ENCODE results near the gene IRAG1.

The IRAG1 gene, protein sequence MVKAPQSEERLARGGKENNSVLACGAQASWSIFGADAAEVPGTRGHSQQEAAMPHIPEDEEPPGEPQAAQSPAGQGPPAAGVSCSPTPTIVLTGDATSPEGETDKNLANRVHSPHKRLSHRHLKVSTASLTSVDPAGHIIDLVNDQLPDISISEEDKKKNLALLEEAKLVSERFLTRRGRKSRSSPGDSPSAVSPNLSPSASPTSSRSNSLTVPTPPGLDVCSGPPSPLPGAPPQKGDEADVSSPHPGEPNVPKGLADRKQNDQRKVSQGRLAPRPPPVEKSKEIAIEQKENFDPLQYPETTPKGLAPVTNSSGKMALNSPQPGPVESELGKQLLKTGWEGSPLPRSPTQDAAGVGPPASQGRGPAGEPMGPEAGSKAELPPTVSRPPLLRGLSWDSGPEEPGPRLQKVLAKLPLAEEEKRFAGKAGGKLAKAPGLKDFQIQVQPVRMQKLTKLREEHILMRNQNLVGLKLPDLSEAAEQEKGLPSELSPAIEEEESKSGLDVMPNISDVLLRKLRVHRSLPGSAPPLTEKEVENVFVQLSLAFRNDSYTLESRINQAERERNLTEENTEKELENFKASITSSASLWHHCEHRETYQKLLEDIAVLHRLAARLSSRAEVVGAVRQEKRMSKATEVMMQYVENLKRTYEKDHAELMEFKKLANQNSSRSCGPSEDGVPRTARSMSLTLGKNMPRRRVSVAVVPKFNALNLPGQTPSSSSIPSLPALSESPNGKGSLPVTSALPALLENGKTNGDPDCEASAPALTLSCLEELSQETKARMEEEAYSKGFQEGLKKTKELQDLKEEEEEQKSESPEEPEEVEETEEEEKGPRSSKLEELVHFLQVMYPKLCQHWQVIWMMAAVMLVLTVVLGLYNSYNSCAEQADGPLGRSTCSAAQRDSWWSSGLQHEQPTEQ

DNA sequence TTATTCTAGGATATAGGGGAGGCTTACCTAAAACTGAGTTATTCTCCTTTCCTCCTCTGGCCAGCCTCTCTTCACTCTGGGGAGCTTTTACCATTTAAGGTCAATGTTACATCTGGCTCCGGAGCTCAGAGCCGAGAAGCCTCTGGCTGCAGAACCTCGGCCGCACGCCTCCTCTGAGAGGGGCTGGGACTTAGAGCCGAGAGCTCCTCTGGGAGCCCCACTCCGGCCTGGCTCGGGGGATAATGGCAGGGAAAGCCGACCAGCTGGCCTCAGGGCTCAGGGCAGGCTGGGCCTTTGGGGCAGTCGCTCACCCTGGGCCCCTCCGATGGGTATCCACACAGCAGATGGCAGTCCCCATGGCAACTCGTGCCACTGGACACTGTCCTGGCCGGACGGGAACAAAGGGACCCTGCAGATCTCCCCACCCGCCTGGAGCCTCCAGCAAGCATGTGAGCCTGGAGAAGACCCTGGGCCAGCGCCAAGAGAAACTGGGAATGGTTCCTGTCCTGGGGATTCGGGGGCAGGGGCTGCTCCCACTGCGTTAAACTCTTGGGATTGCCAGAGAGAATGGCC lies at the start of gene IRAG1:
Gene IRAG1, minus strand, starts transcription at position 247 of the 573 bp plus-strand sequence. Its CDS starts 153 bp downstream, at position 94.
- DNase-seq: no peak

DNA sequence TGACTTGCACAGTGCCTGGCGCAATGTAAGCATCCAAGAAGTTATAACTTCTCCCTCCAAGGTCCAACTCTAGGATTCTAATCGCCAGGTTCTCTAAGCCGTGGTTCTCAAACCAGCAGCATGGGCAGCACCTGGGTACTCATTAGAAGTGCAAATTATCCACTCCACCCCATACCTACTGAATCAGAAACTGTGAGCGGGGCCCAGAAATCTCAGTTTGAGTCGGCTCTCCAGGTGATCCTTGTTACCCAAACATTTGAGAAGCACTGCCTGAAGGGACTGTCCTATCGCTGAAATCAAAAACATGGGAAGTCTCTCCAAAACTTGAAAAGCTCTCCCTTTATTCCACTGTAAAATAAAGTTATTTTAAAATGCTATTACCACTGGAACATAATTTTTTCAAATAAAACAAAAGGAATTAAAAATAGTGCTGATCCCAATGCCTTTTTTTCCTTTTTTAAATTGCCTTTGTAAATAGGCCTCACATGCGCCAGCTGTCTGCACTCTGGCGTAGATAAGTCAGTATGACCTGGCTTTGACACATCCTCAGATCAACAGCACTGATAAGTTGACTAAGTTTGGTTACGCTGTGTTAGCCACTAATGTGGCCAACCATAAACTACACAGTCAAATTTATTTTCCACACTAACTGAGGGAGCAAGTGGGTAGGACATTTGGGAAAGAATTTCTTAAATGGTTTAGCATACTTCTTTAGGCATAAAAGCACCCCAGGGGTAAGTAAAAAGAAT lies 49.1 kb upstream of the IRAG1 start:
- DNase-seq: no peak

DNA sequence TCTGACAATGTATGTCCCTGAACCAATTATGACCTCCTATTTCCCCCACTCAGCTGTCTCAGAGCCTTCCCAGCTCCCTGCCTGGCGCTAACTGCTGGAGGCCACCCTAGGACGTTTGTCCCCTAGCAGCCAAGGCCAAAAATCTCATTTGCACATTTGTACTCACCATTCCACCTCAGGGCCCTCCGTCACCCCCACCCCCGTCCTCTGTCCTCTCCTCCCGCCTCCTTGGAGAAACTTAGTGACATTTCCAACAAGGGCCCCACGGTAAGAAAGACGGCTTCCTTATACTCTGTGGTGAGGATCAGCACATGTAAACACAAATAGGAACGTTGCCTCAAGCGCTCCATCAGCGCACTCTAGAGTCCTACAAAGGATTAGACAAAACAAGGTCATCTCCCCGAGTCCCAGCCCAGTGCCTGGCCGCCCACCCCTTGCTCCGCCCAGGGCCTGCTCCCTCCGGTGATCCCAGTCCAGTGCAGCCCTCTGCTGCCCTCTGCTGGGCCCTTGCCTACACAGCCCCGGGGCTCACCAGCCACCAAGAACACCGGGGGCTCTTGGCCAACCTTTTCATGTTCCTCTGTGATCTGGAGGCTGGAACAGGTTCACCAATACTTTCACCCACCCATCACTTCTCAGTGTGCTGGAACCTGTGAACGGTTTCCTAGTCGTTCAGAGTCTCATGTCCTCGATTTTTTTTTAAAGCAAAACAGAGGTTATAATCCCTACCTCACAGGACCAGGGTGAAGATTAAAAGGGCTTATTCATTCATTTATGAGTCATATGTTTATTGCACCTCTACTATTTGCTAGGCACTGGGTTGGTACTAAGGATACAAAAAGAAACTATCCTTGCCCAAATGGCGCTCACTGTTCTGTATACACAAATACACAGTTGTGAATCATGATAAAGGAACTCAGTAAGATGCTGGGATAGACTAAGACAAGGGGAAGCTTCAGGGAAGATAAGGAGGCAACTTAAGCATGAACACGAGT lies 42.2 kb upstream of the IRAG1 start:
- peak; percentile 87 for DNase-seq

DNA sequence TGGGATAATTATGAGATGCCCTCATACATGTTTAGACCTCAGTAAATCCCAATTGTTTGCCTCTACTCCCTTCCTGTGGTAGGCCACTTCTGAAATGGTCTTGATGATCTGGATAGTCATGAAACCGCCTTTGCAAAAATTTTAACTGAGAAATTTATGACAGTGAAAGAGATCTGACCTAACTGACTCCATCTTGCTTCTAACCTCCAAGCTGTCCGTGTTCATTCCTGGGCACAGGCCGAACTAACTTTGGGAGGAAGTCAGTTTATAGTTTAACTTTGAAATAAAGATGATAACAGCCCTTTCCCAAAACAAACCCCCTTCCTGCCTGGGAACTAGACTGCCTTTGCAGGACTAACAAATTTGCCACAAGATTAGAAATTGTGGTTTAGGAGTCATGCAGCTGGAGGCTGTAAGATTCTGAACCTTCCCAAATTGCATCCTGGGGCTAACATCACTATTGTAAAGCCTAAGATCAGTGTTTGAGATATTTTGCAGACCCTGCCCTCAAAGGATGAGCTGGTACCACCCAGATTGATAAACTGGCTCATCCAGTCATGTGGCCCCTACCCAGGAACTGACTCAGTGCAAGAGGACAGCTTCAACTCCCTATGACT lies 37.6 kb upstream of the IRAG1 start:
- DNase-seq: no peak

DNA sequence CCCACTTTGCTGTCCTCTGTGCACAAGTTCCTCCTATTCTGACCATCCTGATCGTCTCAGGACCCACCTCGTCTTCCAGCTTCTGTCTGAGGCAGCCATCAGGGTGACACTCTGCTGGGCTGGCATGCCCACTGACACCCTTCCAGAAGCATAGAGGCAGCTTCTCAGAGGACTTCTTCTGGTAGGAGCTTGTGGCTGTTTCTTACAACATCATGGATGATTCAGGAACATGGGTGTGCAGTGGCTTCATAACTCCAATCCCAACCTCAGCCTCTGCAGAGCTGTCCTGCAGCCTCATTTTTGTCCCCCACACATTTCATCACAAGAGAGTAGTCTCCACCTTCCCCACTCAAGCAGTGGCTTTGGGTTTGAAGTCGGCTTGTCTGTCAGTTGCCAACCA lies 36.6 kb upstream of the IRAG1 start:
- DNase-seq: no peak

DNA sequence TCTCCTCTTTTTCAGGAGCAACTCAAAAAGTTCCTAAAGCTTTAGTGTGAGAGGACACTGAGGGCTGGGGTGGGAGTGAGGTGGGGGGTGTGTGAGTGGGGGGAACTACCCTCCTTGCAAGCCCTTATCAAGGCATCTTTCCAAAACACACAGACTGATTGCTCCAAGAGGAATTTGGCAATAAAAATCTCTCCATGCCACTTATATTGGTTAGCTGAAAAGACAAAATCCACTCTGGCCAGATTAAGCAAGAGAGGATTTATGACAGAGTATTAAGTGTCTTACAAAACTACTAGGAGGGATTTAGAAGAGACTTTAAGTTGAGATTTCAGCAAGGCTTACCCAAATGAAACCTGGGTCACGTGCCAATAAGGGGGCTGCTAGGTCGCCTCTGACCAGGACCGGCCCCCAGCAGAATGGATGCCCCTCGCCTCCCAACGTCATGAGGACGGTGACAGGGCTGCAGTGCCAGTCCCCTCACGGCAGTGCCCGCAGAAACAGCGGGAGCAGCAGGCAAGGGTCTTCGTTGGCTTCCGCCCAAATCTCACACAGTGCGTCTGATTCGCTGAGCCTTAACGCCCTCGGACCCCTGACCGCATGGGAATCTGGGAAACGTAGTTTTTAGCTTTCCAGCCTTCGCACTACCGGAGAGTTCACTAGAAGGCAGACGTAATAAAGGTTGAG lies 35.4 kb upstream of the IRAG1 start:
- DNase-seq: no peak

DNA sequence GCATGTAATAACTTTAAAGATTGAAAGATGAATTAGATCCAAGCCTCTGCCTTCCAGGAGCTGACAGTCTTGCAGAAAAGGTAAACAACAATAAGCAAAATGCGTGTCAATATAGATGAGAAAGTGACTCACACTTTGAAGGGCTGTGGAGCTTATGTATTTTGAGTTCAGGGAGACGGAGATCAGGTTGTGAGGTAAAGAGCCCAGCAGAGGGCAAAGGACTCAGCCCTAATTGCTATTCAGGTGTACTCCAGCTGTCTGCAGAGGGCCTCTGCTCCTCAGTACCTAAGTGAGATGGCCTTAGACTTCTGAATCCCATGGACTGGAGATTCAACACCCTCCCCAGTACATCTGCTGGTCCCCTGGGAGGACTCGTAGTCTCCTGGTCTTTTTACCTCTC lies 34.6 kb upstream of the IRAG1 start:
- no peak for DNase-seq

DNA sequence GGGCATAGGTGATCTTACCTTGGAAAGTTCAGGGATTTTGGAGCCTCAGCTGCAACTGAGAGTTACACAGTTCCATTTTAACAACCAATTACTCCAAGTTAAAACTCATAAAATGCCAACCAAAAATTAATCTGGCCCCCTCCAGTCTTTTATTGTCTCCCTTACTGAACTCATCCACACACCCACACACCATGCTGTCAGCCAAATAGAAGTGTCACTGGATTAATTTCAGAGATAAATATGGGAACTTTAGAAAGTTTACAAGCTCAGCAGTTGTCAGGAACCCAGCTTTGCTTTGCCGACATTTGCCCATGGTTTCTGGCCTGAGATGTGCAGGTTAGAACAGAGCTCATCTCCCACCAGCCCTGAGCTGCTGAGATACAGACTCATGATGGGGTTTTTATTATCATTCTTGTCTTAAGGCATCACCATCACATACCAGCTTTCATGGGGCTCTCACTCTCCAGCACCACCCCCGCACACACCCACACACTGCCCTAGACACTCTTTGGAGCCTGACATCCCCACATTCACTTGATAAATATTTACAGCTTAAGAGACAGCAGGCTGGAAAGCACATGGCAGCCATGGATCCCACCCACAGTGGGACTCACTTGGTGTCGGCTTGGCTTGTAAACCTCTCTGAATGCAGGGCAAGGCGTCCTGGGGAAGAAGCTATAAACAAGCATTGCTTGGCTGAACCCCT lies 33.7 kb upstream of the IRAG1 start:
- DNase-seq: no peak

DNA sequence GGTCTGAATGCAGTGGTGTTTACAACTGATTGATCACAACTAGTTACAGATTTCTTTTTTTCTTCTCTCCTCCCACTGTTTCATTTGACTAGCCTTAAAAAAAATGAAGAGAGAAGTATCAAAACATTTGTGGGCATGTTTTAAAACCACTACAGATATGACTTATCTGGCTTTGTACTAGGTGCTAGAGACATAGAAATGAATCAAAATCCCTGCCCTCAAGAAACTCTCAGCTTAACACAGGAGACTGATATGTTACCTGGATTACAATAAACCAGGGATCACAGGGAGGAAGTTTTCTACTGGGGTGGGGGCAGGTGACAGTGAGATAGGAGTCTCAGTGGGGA lies 32.3 kb upstream of the IRAG1 start:
- DNase-seq: no peak

DNA sequence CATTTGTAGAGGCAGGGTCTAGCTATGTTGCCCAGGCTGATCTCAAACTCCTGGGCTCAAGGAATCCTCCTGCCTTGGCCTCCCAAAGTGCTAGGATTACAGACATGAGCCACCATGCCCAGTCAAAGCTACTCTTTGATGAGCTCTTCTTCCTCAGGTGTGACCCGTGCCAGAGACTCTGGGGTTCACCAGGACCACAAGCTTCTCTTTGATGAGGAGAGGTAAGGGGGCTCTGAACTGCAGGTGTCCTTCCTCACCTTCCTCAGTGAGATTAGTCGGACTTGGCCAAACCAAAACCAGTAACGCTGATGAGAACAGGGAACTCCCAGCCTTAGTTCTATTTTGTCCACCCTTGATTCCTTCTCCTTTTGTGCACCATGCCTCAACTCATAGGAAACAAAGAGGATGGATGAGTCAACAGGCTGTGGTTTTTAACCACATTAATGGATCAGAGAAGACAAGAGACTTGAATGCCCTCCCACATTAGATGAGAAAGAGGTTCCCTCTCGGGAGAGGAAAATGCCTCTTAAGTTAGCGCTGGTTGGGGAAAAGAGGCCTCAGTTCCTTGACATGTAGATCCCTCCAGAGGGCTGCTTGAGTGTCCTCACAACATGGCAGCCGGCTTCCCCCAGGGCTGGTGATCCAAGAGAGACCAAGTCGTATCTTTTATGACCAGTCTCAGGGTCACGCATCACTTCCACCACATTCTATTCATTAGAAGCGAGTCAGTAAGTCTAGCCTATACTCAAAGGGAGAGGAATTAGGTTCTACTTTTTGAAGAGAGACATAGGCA lies 31.8 kb upstream of the IRAG1 start:
- DNase-seq: peak; percentile 30

DNA sequence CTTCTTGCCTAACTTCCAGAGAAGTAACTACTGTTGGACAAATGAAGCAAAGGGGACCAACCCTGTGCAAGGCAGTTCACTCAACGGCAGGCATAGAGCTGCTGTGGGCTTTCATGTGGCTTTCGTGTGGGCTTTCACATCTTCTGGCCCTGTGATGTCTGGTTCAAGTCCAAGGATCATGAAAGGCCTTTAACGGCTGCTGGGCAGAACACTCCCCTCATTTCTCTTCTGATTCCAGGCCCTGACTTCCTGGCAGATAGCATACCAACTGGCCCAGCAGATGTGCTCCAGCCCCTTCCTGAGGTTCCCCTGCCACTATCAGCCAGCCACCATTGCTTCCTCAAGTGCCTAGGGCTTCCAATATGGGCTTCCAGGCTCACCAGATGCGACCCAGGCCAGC lies 28.8 kb upstream of the IRAG1 start:
- no peak for DNase-seq

DNA sequence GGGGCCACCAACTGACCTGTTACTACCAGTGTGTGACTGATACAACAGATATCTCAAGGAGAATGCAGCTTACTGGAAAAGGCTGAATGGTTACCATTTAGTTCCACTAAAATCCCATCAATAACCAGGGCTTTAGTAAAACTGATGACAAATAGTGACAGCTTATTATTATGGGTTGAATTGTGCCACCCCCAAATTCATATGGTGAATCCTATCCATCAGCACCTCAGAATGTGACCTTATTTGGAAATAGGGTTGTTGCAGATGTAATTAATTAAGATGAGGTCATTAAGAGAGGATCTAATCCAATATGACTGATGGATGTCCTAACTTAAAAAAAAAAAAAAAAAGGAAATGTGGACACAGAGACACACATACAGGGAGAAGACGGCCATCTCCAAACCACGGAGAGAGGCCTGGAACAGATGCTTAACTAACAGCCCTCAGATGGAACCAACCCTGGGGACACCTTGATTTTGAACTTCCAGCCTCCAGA lies 27.4 kb upstream of the IRAG1 start:
- DNase-seq: no peak

DNA sequence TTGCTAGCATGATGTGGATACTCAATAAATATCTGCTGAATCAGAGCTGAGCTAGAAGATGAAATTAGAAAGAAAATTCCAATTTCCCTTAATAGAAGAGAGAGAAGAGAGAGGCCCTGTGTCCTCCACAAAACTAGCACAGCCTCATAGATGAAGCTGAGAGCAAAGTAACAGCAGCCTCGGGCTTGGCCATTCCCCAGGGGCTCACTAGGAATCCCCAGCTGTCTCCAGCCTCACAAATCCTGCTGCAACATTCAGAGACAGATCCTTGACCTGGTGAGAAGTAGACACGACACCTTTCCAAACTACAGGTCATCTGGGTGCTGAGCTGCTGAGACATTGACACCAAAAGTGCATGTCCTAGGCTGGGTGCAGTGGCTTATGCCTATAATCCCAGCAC lies 26.1 kb upstream of the IRAG1 start:
- DNase-seq: no peak

DNA sequence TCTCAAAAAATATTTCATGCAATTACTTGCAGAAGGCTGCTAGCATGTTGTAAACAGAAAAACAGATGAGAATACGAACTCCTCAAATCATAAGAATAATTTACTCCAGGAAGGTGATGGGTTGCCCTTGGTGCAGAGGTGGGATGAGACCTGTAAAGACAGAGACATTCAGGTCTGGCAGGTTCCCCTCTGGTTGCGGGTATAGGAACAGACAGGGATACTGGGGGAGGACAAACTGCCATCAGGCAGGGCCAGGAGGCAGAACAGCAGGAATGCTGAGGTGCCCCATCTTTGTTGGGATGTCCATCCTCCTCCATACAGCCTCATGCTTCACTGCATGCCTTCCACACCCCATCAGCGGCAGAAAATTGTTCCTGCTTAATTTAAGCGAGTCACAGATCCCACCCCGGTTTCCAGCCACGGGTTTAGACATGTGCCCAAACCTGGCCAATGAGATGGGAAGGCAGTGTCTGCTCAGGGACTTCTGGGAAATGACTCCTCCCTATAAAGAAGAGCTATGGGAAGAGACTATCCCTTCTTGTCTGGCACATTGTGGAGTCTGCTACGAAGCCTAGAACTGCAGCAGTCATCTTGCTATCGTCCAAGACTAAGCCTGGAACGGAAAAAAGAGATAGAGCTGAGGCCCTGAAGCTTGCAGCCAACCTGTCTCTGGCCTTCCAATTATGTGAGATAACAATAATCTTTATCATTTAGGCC lies 23.1 kb upstream of the IRAG1 start:
- DNase-seq: no peak

DNA sequence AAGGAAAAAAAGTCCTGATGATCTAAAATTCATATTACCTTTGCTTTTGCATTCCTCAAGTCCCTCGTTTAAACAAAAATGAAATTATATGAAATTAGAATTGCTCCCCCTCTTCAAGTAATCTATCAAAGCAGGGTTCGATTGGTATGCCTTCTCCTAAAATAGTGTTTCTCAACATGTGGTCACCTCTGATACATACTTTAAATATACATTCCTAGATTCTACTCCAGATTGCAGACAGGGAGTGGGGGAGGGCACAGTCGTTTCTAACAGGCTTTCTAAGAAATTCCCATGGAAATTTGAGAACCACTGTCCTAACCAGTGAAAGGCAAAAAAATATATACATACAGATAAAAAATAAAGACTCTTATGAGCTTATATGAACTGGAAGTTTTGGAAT lies 22.6 kb upstream of the IRAG1 start:
- DNase-seq: no peak

DNA sequence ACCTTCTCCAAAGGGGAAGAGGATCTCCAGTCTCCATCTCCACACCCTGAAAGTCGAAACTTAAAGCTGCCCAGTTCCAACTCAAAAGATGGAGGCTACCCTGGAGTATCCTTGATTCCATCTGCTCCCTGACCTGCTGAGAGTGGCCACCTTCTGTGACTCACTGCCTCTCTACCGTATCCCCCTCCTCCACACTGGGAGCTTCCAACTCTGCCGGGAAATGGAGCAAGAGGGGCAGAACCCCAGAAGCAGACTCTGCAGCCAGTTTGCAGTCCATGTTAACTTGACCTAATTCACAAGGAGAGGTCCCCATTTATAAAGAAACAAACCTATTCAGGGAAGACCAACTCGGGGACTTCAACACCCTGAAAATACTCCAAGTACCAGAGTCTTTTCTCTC lies 22.0 kb upstream of the IRAG1 start:
- DNase-seq: no peak

DNA sequence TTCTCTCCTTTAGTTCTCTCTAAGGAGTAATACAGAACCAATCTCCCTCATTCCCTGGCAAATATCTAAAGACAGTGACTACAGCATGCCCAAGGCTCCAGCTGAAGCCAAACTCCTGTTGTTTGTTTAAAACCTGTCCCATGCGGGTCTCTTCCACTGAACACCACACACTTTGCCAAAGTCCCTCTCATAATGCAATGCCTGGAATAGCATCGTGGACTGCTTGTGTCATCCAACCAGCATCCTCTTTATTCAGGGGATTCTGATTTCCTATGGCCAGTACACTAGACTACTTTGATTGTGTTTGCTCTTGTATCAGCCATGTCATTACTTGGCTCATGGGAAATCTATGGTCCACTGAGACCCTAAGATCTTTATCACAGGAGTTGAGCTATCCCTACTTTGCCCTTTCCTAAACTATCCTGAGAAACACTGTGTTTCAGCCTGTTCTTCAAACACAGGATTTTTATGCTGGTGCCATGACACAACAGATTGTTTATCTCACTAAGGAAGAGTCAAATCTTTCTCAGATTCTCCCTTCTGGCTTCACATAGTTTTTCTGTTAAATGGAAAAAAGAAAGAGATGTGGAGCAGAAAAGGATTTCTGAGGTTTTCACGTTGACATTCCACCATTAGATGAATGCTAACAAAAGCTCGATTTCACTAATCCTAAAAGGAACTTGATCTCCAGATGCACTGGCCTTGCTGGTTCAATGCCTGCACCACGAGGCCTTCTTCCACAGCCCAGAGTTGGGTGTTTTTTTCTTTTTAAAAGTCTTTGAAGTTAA lies 15.9 kb upstream of the IRAG1 start:
- DNase-seq: no peak
